ENCODE measurements around the gene GTF2H1.
"Not testable (repeated sequence)": the region's sequence is repeated elsewhere in the genome, so short reads cannot be mapped to it uniquely, and the experiment has no call there.

Gene GTF2H1

GRCh38 chr11:18372201-18372600 lies 49.8 kb downstream of the GTF2H1 start:
- FAIRE-seq, result no peak
- no peak for DNase-seq (ENCODE audit: low spot score)

DNA sequence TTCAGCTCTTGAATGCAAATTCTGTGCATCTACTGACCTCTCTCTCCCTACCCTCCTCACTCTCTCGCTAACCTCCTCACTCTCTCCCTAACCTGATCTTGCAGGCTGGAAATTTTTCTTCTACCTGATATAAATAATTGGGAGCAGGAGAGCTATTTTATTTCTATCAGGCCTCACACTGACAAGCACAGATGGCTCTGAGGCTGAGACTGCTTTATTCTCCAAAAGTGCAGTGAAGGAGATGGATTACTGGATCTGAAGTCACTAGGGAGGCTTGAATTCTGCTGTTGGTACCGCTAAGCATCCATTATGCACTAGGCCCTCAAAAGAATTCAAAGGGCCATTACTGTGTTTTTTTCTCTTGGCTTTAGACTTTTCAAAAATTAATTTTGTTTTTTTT lies 52.6 kb downstream of the GTF2H1 start:
- FAIRE-seq, result no peak
- DNase-seq (ENCODE audit: low spot score), result no peak

DNA sequence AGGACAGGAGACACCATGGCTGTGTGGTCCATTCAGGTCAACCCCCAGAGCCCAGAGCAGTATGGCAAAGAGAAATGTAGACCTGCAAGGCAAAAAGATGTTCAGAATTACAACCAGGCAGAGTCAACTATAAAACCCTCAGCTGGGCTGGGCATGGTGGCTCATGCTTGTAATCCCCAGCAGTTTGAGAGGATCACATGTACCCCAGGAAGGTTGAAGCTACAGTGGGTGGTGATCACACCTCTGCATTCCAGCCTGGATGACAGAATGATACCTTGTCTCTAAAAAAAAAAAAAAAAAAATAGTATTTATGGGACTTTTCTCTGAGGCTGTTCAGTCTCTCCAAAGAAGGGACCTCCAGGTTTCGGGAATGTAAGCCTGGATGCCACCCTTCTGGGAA lies 53.6 kb downstream of the GTF2H1 start:
- DNase-seq (ENCODE audit: low spot score), result no peak
- FAIRE-seq, result no peak

DNA sequence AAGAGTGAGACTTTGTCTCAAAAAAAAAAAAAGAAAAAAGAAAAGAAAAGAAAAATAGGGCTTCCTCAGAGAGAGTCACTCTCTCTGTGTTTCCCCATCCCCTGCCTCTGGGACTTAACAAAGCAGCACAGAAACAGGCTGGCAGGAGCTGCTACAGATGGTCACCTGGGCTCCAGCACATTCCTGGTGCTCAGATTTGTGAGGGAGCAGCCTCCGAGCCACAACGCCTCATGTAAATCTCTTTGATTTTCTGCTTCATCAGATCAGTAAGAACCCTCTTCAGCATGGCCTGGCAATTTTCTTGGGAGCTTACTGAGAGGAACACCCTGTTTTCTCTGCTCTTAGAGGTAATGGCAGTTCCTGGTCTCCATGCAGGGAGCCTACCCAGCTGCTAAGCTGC lies 56.8 kb downstream of the GTF2H1 start:
- DNase-seq (ENCODE audit: low spot score) (no peak), FAIRE-seq (no peak)

GRCh38 chr11:18383388-18384156 lies 61.2 kb downstream of the GTF2H1 start:
- DNase-seq (ENCODE audit: low spot score), result peak; percentile 99
- peak; percentile 94 for FAIRE-seq

DNA sequence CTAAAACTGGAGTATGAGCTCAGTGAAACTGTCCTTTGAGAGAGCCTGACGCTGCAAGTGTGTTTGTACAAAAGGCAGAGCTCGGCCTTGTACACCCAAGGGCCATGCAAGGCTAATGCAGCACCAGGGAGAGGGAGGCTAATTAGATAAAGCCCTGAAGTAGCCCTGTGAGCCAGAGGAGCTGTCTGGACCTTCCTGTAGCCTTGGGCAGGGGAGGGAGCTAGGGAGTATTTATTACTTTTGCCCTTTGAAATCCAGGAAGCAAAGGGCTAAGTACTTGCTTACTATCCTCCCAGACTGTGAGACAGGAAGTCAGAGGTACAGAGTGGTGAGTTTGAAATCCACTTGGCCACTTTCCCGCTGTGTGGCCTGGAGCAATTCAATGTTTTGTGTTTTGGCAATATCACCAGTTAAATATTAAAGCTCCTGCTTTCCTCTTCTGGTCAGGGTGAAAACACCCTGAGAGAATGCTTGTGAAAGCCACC lies 61.8 kb downstream of the GTF2H1 start:
- FAIRE-seq, result peak; percentile 92

DNA sequence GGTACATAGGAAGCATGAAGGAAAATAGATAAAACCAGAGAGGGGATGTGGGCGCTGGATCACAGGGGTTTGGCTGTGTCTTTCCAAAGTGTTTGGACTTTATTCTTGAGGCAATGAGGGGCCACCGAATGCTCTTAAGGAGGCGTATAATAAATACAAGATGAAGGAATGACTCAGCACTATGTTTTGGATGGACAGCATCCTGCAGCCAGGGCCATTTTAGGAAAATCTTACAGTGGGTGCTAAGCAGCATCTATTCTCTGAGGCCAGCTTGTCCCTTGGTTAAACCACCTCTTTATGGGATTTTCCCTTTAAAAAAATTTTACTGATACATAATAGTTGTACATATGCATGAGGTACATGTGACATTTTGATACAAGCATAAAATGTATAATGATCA lies 67.7 kb downstream of the GTF2H1 start:
- no peak for DNase-seq (ENCODE audit: low spot score)
- no peak for FAIRE-seq

More for the DNA sequence above, 61.8 kb downstream of the GTF2H1 start:
- DNase-seq (ENCODE audit: low spot score), result peak; percentile 90

- DNase-seq (ENCODE audit: low spot score) (no peak), FAIRE-seq (no peak)
These were observed 70.3 kb downstream of the GTF2H1 start for GRCh38 chr11:18392434-18393321.

GRCh38 chr11:18393581-18394274 lies 71.4 kb downstream of the GTF2H1 start:
- DNase-seq (ENCODE audit: low spot score) (no peak), FAIRE-seq (no peak)

DNA sequence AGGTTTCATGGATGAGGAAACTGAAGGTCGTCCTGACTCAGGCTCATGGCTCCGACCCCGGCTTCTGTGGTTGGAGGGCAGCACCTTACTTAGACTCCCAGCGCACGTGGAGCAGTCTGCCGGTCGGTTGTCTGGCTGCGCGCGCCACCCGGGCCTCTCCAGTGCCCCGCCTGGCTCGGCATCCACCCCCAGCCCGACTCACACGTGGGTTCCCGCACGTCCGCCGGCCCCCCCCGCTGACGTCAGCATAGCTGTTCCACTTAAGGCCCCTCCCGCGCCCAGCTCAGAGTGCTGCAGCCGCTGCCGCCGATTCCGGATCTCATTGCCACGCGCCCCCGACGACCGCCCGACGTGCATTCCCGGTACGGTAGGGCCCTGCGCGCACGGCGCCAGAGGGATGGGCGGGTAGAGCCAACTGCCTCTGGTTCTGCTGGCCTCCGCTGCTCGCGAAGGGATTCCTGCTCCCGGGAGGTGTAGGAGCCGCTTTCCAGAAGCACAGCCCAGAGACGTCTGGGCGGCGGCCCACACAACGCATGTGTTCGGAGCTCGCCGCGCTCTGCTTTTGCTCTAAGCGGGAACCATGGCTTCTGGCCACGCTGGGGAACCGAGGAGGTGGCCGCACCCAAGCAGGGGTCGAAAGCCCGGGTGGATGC lies 72.0 kb downstream of the GTF2H1 start, which contains the start of gene LDHA:
LDHA (plus strand) TSS at position 289 of the 653 bp plus-strand sequence. CDS start 2,280 bp downstream, outside the sequence.
- FAIRE-seq (peak; percentile 83), DNase-seq (ENCODE audit: low spot score) (peak; percentile 95)

DNA sequence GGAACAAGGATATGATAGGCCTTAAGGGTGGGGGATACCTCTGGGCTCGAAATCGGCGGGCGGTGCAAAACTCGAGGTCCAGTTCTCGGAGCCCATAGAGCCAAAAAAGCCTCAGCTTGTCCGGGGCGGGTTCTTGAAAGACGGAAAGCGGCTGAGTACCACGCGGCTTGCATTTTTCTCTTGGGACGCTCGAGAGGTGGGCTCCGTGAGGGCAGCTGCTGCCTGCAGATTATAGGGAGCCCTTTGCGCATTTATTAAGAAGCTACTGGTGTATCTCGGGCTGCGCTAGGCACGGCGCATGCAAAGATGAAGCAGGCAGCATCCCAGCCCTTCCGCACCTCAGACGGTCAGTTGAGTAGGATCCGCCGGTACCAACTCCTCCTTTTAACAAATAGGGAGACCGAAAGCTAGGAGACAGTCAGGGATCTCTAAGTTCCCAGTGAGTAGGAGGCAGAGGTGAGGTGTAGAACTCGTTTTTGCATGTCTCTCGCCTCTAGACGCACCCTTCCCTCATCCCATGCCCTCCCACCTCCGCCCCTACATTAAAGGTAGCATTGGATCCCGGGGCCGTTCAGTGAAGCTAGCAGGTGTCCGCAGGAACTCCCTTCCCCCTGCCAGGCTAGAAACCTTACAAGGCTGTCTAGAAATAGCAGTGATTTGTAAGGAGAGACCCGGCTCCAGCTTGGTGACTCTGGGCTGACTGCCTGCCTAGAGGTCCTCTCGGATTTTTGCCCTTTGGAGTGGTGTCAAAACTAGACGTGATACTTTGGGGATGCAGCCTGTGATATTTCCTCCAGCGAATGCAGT lies 72.8 kb downstream of the GTF2H1 start:
- peak; percentile 14 for DNase-seq (ENCODE audit: low spot score)
- no peak for FAIRE-seq

GRCh38 chr11:18395735-18396504 lies 73.6 kb downstream of the GTF2H1 start:
- FAIRE-seq (peak; percentile 89), DNase-seq (ENCODE audit: low spot score) (peak; percentile 99)

GRCh38 chr11:18397921-18398320 lies 75.6 kb downstream of the GTF2H1 start:
- FAIRE-seq (no peak), DNase-seq (ENCODE audit: low spot score) (no peak)

- not testable (repeated sequence) for FAIRE-seq
These were observed 78.7 kb downstream of the GTF2H1 start for GRCh38 chr11:18401077-18401476.

DNA sequence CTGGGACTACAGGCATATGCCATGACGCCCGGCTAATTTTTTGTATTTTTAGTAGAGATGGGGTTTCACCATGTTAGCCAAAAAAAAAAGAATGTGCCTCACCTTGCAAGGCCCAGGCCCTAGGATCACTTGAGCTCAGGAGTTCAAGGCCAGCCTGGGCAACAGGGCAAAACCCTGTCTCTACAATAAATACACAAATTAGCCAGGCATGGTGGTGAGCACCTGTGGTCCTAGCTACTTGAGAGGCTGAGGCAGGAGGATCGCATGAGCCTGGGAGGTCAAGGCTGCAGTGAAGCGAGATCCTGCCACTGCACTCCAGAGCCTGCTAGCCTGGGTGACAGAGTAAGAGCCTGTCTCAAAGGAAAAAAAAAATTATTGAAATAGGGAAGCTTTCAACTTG lies 81.7 kb downstream of the GTF2H1 start:
- FAIRE-seq, result no peak

More at GRCh38 chr11:18401077-18401476, 78.7 kb downstream of the GTF2H1 start:
- DNase-seq (ENCODE audit: low spot score), result not testable (repeated sequence)

DNA sequence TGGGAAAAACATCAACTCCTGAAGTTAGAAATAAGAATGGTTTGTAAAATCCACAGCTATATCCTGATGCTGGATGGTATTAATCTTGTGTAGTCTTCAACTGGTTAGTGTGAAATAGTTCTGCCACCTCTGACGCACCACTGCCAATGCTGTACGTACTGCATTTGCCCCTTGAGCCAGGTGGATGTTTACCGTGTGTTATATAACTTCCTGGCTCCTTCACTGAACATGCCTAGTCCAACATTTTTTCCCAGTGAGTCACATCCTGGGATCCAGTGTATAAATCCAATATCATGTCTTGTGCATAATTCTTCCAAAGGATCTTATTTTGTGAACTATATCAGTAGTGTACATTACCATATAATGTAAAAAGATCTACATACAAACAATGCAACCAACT lies 85.0 kb downstream of the GTF2H1 start:
- DNase-seq (ENCODE audit: low spot score) (peak; percentile 45), FAIRE-seq (peak; percentile 30)

More for the DNA sequence above, 81.7 kb downstream of the GTF2H1 start:
- DNase-seq (ENCODE audit: low spot score), result no peak

DNA sequence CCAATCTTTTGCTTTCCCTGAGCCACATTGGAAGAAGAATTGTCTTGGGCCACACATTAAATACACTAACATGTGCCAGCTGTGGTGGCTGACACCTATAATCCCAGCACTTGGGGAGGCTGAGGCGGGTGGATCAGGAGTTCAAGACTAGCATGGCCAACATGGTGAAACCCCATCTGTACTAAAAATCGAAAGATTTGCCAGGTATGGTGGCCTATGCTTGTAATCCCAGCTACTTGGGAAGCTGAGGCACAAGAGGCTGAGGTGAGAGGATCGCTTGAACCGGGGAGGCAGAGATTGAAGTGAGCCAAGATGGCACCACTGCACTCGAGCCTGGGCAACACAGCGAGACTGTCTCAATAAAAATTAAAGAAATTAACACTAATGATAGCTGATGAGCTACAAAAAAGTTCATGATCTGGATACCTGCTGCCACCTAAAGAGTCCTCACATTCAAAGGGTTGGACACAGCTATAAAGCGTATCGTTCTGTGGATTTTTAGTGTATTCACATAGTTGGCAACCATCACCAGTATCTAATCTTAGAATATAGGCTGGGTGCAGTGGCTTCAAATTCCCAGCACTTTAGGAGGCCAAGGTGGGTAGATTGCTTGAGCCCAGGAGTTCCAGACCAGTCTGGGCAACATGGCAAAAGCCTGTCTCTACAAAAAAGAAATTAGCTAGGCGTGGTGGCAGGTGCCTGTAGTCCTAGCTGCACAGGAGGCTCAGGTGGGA lies 86.4 kb downstream of the GTF2H1 start:
- FAIRE-seq (no peak), DNase-seq (ENCODE audit: low spot score) (no peak)

DNA sequence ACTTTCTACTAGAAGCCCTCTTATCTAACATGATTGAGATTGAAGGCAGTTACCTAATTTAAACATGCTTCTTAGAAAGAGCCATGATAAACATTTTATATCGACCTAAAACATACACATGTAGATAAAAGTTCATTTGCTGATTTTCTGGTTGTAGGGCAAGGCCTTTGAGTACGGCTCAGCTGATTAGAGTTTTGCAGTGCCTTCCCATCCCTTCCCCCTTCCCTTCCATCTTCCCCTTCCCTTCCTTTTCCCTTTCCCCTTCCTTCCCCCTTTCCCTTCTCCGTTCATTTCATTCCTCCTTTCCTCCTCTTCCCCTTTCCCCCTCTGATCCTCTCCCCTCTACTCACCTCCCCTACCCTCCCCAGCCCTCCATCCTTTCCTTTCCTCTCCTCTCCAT lies 94.1 kb downstream of the GTF2H1 start:
- no peak for DNase-seq (ENCODE audit: low spot score)
- no peak for FAIRE-seq

All from RCC 7860 (cell line).